Neutrophil (primary cell): Measurements from ENCODE around the gene PLPPR3.

Experiments used
- H3K27ac ChIP-seq: fragments of 200-600 bp; sonication (generic); 2 replicates; pipeline ENCODE4 v1.5.1; 2016; ENCODE audit warnings: mild to moderate bottlenecking, moderate library complexity
- H3K27me3 ChIP-seq: fragments of 200-600 bp; sonication (generic); 2 replicates; pipeline ENCODE4 v1.6.0; 2016; ENCODE audit warnings: mild to moderate bottlenecking
- H3K36me3 ChIP-seq: fragments of 200-600 bp; sonication (generic); 2 replicates; pipeline ENCODE4 v1.5.1; 2017
- H3K4me1 ChIP-seq, 2 experiments: fragments of 200-600 bp in 1 of 2; sonication (generic) in 1 of 2; 1 replicate in 1 of 2; 2 replicates in 1 of 2; pipeline versions ENCODE4 v1.5.1 to v1.6.1; 2013 to 2016; ENCODE audit warnings: low read depth in 1 of 2, low read length in 1 of 2, mild to moderate bottlenecking in 1 of 2, moderate library complexity in 1 of 2; ENCODE audit not compliant: control insufficient read depth in 1 of 2, insufficient read depth in 1 of 2
- H3K4me3 ChIP-seq, 2 experiments: fragments of 200-600 bp in 1 of 2; sonication (generic) in 1 of 2; 1 replicate in 1 of 2; 2 replicates in 1 of 2; pipeline ENCODE4 v1.5.1; 2013 to 2016; ENCODE audit warnings: low read depth in 1 of 2, low read length in 1 of 2, mild to moderate bottlenecking in 1 of 2, moderate library complexity in 1 of 2
- H3K9me3 ChIP-seq: fragments of 200-600 bp; sonication (generic); 2 replicates; pipeline ENCODE4 v1.5.1; 2016
- TF ChIP-seq, protein P1 (sequence below): fragments of 200-600 bp; sonication (generic); IDR thresholded peaks from 2 replicates; pipeline ENCODE4 v1.5.1; 2016; ENCODE audit warnings: antibody characterized with exemption

PLPPR3 gene

GRCh38 chr19:827710-828321 is 6.1 kb upstream of the PLPPR3 start, which contains the start of gene AZU1:
Gene AZU1 (plus strand): TSS chr19:827837. CDS start chr19:827847, 10 bp downstream.
- peak within 1 kb of the TSS; percentile 27 to 30 for H3K4me3 ChIP-seq
- no peaks in the 10 kb centered on the region for H3K36me3 ChIP-seq
- peaks cover 53 to 75% of the 10 kb centered on the region in 2 experiments for H3K4me1 ChIP-seq
- TF ChIP-seq, protein P1, sequence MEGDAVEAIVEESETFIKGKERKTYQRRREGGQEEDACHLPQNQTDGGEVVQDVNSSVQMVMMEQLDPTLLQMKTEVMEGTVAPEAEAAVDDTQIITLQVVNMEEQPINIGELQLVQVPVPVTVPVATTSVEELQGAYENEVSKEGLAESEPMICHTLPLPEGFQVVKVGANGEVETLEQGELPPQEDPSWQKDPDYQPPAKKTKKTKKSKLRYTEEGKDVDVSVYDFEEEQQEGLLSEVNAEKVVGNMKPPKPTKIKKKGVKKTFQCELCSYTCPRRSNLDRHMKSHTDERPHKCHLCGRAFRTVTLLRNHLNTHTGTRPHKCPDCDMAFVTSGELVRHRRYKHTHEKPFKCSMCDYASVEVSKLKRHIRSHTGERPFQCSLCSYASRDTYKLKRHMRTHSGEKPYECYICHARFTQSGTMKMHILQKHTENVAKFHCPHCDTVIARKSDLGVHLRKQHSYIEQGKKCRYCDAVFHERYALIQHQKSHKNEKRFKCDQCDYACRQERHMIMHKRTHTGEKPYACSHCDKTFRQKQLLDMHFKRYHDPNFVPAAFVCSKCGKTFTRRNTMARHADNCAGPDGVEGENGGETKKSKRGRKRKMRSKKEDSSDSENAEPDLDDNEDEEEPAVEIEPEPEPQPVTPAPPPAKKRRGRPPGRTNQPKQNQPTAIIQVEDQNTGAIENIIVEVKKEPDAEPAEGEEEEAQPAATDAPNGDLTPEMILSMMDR = no peak
- no peak within 1 kb of the TSS for H3K27ac ChIP-seq
- peaks cover 28% of the 10 kb centered on the region for H3K27me3 ChIP-seq
- H3K9me3 ChIP-seq = no peaks in the 10 kb centered on the region

GRCh38 chr19:827314-827709 is 5.6 kb upstream of the PLPPR3 start:
- Histone ChIP-seq H3K4me1 (peaks cover 57 to 77% of the 10 kb centered on the region in 2 experiments), H3K9me3 (no peaks in the 10 kb centered on the region), H3K36me3 (no peaks in the 10 kb centered on the region), H3K27ac (no peak overlapping the region), H3K4me3 (peak overlapping the region in 1 of 2 experiments; percentile 30), H3K27me3 (peaks cover 28% of the 10 kb centered on the region)
- TF ChIP-seq, protein P1 = no peak

DNA sequence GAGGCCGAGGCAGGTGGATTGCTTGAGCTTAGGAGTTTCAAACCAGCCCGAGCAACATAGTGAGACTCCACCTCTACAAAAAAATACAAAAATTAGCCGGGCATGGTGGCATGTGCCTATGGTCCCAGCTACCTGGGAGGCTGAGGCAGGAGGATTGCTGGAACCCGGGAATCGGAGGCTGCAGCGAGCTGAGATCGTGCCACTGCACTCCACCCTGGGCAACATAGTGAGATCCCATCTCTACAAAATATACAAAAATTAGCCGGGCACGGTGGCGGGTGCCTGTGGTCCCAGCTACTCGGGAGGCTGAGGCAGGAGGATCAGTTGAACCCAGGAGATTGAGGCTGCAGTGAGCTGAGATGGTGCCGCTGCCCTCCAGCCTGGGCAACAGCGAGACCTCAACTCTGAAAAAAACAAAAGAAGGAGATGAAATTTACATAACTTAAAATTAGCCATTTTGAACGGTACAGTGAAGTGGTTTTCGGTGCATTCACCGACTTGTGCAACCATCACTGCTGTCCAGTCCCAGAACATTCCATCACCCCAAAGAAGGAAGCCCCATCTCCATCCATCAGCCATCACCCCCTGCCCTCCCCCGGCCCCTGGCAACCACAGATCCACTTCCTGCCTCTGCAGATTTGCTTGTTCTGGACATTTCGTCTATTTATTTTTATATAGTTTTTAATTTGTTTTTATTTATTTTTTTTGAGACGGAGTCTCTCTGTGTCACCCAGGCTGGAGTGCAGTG is 4.3 kb upstream of the PLPPR3 start:
- no peak overlapping the region for H3K27ac ChIP-seq
- TF ChIP-seq, protein P1 = no peak
- no peaks in the 10 kb centered on the region for H3K9me3 ChIP-seq
- no peak overlapping the region for H3K4me3 ChIP-seq
- H3K27me3 ChIP-seq = peaks cover 28% of the 10 kb centered on the region
- H3K4me1 ChIP-seq = peaks cover 57 to 78% of the 10 kb centered on the region in 2 experiments
- H3K36me3 ChIP-seq = no peaks in the 10 kb centered on the region

GRCh38 chr19:824885-825284 is 3.1 kb upstream of the PLPPR3 start:
- H3K4me1 ChIP-seq = peaks cover 47 to 69% of the 10 kb centered on the region in 2 experiments
- H3K36me3 ChIP-seq = no peaks in the 10 kb centered on the region
- H3K27ac ChIP-seq = no peak overlapping the region
- no peak overlapping the region for H3K4me3 ChIP-seq
- peaks cover 22% of the 10 kb centered on the region for H3K27me3 ChIP-seq
- no peaks in the 10 kb centered on the region for H3K9me3 ChIP-seq
- TF ChIP-seq, protein P1 = no peak

DNA sequence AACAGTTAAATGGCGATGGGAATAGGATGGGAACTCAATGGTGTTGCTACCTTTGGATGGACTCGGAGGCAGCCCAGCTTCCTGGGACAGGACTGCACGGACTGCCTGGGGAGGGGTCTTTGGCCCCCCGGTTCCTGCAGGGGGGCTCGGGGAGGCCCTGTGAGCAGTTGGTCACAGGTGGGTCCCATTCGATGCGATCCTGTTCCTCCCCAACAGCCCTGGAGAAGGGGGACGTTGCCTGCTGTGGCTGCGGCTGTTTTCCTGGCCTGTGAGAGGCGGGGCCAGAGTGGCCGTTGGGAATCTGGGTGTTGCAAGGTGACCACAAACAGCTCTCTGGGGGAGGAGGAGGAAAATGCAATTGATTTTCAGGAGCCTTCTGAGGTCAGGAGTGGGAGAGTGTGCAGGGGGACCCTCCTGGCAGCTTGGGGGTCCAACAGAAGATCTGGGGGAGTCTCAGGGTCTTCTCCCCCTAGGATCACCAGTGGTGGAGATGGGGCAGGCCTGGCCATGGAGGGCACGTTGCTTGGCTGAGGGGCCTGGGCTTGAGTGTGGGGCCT is 1.9 kb upstream of the PLPPR3 start:
- H3K27ac ChIP-seq = no peak overlapping the region
- TF ChIP-seq, protein P1 = no peak
- no peaks in the 10 kb centered on the region for H3K9me3 ChIP-seq
- no peaks in the 10 kb centered on the region for H3K36me3 ChIP-seq
- H3K4me1 ChIP-seq = peaks cover 40 to 62% of the 10 kb centered on the region in 2 experiments
- H3K4me3 ChIP-seq = no peak overlapping the region
- H3K27me3 ChIP-seq = peaks cover 22% of the 10 kb centered on the region
